GM19035 (cell line): ENCODE results near the gene NOS1AP.
"Not testable (repeated sequence)": the region's sequence is repeated elsewhere in the genome, so short reads cannot be mapped to it uniquely, and the experiment has no call there.

ENCODE experiments used
- ATAC-seq: cut with Tn5 transposase; IDR thresholded peaks from one replicate; pipeline ENCODE4 v1.9.1; 2021; ENCODE audit not compliant: unreplicated experiment

Gene NOS1AP

DNA sequence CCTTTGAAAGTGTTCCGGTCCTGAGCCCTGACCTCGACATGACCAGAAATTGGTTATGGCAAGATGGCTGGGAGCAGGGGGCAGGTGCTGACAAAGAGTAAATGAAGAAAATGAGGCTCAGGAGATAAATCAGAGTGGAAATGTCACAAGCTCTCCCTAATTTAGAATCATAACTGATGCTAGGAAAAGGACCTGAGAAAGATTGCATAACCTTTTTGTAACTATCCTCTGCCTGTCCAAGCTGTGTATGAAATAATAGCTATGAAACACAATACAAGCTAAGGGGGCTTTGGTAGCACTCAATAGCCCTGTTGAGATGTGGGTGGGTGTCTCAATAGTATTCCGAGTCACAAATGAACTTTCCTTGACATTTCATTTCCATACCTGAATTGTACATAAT is 12.9 kb upstream of the NOS1AP start:
- ATAC-seq: no peak

GRCh38 chr1:162059721-162060120 is 9.8 kb upstream of the NOS1AP start:
- no peak for ATAC-seq

GRCh38 chr1:162060314-162060713 is 9.2 kb upstream of the NOS1AP start:
- ATAC-seq: no peak

- ATAC-seq: no peak
These were observed 6.9 kb upstream of the NOS1AP start for GRCh38 chr1:162062542-162063015.

- ATAC-seq: no peak
These were observed 4.5 kb upstream of the NOS1AP start for GRCh38 chr1:162065016-162065415.

DNA sequence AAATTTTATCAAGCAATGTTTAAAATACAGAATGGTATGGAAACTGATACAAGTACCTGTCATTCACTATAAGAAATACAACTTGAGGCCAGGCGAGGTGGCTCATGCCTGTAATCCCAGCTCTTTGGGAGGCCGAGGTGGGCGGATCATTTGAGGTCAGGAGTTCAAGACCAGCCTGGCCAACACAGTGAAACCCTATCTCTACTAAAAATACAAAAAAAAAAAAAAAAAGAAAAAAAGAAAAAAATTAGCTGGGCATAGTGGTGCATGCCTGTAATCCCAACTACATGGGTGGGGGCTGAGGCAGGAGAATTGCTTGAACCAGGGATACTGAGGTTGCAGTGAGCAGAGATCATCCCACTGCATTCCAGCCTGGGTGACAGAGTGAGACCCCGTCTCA is 2.7 kb upstream of the NOS1AP start:
- ATAC-seq: not testable (repeated sequence)

- no peak for ATAC-seq
These were observed 2.0 kb upstream of the NOS1AP start for GRCh38 chr1:162067466-162067865.

DNA sequence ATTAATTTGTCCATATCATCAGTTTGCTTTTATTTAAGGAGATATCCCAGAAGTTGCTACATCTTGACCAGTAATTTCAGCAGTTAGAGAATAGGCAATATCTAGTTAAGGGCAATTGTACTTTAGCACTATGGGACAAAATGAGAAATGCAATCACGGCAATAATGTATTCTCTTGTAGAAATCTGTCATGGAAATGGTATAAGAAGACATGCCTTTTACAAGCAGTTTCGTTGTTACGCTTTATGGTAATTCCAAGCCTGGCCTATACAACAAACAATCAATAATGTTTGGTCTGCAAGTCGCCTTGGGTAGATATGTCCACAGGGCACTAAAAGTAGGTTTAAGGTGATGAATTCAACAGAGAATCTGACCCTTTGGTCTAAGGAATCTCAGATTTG is 1.2 kb upstream of the NOS1AP start:
- no peak for ATAC-seq

DNA sequence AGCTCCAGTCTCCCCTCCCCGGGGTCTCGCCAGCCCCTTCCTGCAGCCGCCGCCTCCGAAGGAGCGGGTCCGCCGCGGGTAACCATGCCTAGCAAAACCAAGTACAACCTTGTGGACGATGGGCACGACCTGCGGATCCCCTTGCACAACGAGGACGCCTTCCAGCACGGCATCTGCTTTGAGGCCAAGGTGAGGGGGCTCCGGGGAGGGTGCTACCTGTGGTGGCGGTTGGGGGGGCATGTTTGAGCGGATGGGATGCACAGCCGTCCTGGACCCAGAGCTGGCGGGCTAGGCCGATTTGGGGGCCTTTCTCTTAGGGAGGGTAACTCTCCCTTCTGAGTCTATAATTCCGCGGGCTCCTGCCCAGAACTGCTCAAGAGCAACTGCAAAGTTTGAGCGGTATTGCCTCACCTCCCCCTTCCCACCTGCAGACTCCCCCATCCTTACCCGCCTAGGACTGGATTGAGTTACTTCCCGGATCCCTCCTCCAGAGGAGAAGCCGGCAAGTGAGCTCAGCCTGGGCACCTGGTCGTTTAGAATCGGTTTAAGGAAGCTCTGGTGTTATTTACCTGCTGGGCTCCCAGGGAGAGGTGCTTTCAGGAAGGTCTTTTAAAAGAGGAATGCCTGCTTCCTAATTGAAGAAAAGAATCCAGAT is 730 bp downstream of the NOS1AP start:
- no peak for ATAC-seq

DNA sequence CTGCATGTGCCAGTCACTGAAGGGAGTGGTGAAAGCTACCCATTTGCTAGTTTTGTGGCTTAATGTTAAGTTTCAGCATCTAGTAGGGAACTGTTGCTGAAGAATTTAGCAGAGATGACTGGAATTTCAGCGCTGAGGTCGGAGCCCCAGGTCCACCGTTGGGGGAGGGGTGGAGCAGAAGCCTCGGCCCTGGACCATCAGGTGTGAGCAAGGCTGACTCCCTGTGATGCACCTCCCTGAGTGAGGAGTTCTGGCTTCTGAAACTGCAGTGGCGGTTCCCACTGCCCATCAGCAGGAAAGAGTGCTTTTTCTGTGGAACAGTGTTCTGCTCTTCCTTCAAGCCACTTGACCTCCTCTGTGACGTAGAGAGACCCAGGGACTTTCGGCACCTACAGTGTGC is 1.3 kb downstream of the NOS1AP start:
- ATAC-seq: no peak

DNA sequence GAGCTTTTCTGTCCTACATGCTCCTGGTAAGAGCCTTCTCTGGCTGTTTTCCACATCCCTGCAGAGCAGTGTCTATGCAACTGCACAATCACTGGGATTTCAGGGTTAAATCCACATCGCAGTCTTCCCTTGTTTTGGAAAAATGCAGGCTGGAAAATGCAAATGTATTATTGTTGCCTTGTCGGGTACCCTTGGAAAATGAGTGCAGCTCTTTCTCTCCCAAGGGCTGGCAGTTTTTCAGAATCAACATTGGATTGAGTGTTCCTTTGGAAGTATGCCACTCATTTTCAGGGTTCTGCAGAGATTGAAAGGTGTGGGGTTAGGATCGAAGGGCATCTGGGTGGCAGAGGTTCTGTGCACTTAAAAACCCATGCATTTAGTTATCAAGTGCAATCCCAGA is 3.2 kb downstream of the NOS1AP start:
- ATAC-seq: no peak

GRCh38 chr1:162074276-162075005 is 5.0 kb downstream of the NOS1AP start:
- ATAC-seq: no peak

GRCh38 chr1:162075862-162076261 is 6.4 kb downstream of the NOS1AP start:
- ATAC-seq: no peak

GRCh38 chr1:162077648-162078299 is 8.3 kb downstream of the NOS1AP start:
- no peak for ATAC-seq

DNA sequence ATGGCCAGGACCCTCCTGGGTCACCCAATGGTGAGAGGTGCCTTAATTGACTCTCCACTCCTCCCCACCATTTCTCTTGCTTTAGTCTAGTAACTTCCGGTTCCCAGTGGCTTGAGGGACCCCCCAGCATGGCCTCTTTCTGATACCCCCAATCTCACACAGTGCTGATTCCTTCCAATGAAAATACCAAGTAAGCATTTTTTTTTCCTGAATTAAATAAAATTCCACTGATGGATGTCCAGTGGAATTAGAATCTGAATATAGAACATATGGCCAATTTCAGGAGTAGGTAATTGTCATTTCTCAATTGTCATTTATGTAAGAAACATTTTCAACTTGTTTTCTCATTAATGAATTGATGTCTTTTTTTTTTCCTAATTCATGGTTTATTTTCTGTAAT is 9.5 kb downstream of the NOS1AP start:
- no peak for ATAC-seq

GRCh38 chr1:162080472-162081015 is 11.1 kb downstream of the NOS1AP start:
- no peak for ATAC-seq

DNA sequence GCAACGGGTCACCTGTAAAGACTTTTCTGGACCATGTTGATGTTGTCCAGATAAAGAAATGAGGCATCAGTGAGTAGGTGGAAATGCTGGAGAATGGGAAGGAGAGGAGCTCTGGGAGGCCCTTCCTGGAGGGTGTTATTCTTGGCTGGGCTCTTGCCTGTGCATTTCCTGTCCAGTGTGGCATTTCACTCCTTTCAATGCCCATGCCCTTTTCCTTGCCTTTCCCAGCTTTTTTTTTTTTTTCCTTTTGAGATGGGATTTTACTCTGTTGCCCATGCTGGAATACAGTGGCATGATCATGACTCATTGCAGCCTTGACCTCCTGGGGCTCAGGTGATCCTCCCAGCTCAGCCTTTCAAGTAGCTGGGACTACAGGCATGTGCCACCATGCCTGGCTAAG is 11.8 kb downstream of the NOS1AP start:
- no peak for ATAC-seq

- not testable (repeated sequence) for ATAC-seq
These were observed 12.6 kb downstream of the NOS1AP start for GRCh38 chr1:162082080-162082479.

DNA sequence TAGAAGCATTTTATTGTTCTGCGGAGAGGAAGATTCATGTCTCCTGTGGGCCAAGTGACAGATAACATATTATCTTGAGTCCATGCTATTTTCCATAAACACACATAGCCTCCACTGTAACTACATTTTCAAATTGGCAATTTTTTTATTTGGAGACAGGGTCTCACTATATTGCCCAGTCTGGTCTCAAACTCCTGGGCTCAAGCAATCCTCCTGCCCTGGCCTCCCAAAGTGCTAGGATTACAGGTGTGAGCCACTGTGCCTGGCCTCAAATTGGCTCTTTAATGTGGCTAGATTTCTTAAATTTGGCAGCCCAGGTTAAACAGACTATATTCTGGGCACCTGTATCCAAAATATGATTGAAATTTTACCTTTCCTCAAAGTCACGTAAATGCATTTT is 13.8 kb downstream of the NOS1AP start:
- ATAC-seq: no peak

DNA sequence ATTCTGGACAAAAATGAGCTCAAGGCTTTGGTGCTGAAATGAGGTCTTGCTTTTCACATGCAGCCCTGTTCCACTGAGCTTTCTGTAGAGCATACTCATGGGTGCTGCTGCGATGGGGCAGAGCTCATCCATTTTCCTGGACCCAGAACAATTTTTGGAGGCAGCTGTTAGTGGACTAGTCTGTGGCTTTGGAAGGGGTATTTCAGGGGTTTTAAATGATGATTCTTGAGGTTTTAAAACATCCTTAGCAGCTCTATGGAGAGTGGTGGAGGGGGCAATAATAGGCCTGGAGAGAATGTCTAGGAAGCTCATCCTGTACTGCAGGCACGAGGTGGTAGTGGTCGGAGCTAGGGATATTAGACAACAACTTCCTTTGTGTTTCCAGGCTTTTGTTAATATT is 16.5 kb downstream of the NOS1AP start:
- ATAC-seq: no peak

DNA sequence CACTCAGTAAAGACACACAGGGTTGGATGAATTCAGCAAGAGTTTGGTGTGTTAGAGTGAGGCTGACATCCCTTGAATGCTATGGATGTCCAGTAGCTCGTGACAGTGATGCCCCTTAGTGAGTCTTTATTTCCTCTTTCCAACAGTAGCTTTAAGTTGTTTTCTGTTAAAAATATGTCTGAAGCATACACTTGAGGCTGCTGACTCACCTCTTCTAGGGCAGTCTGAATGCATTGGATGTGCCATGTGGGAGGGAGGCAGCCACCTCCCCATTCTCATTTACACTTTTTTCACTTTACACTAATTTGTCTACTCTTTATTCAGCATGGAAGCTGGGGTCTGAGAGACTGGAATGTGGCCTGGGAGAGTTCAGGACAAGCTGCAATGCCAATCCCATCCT is 17.6 kb downstream of the NOS1AP start:
- ATAC-seq: no peak

- ATAC-seq: no peak
These were observed 18.1 kb downstream of the NOS1AP start for GRCh38 chr1:162087574-162087973.
